SKM-1 treated with dmso at 0.1 percent for 144 hours (cell line): ENCODE measurements around the gene NCK2.
A peak's percentile ranks its signal among the peaks of the same experiment; 100 is the strongest.

ENCODE experiments used
- DNase-seq: peaks from one replicate; lab custom pipeline; 2025; ENCODE audit not compliant: unreplicated experiment; lab: John Stamatoyannopoulos, UW

Gene NCK2

DNA sequence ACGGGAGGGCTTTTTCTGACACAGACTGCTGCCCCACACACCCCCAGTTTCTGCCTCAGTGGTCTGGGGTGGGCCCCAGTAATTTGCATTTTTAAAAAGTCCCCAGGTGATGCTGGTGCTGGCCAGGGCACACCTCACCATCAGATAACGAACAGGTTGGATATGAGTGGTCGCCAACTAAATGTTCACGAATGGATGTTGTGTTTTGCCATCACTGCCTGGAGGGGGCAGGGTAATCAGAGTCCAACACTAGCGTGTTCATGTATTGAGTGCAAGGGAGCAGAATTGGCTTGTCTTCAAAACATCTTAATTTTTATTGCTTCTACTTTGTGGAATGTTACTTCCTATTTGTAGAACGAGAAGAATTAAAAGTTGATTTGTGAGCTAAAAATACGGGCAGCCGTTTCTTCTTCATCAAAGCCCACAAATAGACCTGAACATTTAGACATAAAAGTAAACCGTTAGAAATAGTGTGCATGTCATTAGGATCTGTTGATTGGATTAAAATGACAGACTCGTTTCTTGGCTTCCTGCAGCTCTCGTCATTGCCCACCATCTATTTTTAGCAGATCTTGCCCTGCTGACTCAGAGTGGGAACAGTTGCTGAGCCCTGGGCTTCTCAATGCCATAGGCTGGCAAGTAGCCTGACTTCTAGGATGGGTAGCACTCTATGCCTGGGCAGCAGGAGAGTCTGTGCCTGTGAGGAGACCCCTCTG lies 45.2 kb downstream of the NCK2 start:
- peak; percentile 54 for DNase-seq

DNA sequence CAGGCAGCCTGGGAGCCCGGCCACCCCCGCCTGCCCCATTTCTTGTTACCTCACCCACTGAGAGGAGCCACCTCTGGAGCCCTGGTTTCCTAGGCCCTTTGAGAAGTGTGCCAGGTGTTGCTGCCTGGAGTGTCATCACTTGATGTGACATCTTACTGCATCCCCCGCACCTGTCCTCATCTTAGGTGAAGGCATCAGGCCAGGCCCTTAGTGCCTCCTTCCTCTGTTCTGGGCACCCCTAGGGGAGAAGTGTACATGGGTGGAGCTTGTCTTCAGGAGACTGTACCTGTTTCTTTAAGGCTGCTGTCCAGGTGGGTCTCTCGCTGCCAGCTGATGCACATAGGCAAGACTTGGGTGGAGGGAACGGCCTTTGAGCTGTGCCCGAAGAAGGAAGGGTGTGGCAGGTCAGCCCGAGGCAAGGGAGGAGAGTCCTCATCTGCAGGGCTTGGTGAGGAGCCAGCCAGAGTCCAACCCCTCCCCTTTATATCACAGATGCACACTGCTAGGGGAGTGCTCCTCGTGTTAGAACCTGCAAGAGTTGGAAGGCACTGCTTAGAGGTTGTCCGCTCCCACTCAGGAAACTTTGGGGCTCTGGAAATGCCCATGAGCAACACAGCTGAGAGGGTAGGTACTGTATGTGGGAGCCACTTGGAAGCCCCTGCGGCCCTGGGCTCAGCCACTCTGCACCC lies 45.9 kb downstream of the NCK2 start:
- DNase-seq, result no peak

DNA sequence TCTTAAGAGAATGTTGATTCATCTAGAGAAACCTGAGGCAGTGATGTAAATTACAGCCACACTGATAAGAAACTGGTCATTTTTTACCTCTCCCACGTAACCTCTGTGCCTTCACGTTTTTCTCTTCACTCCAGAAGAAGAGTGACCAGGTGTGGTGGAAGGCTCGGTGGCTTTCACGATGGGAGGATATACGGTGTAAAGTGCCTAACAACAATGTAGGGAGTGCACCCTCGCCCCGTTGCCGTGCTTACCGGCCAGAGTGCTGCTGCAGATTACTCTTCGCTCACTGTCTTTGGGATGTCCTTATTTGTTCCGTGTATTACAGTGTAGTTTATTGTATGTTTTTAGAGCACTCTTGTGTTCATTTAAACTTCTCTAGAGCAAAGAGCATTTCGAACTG lies 46.5 kb downstream of the NCK2 start:
- no peak for DNase-seq

DNA sequence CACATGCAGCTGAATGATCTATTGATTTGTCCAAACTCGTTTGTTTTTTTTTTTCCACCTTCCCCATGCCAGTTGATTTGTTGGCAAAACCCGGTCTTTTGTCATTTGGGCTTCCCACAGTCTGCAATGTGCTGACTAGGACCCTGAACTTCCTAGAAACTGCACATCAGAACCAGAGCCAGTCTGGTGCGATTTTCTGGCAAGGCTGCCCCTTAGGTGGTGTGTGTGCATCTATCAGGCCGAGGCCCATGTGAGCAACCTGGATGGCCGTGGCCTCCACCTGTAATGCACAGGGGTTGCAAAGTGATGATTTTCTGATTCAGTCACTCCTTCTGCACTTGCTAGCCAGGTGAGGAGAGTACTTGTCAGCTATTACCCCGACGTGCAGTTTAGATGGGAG lies 47.8 kb downstream of the NCK2 start:
- no peak for DNase-seq

DNA sequence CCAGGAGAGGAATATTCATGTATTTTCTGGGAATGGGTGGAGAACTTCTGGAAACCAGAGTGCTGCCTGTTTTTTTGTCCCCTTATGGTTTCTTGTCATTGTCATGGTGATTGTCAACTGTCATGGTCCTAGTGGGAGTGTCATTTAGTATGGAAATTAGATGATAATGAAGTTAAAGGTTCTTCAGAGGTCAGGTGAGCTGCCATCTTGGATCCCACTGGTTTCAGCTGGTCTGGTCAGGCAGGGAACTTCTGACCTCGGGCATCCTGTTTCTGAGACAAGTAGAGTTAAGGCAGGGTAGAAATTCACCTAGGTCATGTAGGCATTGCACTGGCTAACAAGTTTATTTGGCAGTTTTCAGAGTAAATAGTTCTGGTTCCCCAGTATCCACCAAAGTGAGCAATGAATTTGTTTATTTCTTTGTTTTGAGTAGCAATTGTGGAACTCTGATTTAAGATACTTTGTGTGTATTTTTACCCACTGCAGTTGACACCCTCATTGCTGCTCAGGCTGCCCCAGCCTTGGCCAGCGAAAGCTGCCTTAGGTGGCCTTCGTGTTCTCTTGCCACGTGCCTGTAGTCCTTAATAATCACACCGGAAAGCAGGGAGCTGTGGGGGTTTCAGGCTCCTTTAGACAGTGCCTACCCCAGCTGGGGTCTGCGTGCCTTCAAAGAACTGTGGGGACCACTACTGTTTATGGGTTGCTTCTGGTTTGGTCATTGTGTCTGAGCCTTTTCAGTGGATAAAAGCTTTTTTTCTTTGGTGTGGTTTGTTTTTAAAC lies 48.7 kb downstream of the NCK2 start:
- no peak for DNase-seq

DNA sequence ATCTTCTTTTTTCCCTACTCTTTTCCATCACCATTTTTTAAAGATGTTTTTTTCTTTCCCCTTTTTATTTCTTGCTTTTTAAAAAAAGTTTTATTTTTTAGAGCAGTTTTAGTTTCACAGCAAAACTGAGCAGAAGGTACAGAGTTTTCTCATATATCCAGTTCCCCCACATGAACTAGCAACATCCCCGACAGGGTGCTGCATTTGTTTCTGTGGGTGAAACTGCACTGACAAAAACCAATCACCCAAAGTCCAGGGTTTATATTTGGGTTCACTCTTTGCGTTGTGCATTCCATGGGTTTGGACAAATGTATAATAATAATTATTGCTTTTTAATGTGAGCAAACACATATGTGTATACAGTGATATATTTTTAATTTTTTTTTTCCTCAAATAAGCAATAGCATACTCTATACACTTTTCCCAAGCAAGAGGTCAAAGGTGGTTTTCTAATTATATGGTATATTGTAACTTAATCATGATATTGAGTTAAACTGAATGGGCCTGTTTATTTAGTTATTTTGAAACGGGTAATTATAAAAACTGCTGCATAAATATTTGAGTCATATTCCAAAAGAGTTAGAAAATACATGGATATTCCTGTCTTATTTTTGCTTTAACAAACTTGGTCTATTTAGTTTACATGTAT lies 50.3 kb downstream of the NCK2 start:
- DNase-seq, result no peak

DNA sequence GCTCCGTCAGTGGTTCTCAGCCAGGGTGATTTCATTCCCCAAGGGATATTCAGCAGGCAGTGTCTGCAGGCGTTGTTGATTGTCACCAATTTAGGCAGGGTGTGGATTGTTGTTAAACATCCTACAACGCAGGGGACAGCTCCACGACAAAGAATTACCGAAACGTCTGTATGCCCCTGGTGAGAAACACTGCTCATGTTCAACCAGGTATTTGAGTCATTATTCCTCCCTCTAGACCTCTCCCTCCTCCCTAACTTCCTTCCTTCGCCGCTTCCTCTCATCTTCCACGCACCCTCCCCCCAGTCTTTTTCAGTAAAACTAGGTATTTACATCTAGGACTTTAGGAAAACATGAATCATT lies 50.8 kb downstream of the NCK2 start:
- peak; percentile 21 for DNase-seq

DNA sequence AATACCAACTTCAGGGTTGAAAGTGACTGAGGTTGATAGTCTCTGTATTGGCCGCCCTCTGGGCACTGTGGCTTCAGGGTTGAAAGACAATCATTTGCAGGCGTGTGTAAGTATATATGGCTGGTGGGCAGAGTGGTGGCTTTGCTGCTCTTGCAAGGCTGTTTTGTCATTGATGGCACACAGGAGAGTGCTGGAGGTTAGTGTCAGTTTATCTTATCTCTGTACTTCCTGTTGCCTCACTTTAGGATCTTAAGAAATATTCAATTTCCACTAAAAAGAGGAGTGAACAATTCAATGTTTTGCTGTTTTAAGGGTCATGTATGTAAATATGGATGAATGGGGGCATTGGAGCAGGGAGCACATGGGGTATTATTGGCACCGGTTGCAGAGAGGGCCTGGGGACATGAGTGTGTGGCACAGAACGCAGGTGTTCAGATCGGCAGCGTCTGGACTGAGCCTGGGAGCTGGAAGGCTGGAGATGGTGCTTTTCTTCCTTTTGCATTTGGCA lies 51.5 kb downstream of the NCK2 start:
- DNase-seq, result peak; percentile 82

DNA sequence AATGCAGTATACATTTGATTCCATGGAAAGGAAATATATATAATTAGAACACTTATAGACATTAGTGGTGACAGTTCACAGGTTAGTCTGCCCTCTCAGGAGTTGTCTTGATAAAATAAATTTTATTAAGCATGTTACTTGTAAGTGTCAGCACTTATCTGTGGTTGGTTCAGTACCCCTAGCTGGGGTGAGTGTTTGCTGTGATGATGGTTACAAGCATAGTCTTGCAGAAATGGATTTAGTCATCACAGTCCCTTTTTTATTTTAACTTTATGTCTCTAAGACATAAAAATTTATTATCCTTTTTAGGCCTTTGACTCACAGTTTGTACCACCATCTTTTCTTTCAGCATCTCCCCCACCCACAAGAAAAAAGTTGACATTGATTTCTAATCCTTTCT lies 52.1 kb downstream of the NCK2 start:
- peak; percentile 60 for DNase-seq

DNA sequence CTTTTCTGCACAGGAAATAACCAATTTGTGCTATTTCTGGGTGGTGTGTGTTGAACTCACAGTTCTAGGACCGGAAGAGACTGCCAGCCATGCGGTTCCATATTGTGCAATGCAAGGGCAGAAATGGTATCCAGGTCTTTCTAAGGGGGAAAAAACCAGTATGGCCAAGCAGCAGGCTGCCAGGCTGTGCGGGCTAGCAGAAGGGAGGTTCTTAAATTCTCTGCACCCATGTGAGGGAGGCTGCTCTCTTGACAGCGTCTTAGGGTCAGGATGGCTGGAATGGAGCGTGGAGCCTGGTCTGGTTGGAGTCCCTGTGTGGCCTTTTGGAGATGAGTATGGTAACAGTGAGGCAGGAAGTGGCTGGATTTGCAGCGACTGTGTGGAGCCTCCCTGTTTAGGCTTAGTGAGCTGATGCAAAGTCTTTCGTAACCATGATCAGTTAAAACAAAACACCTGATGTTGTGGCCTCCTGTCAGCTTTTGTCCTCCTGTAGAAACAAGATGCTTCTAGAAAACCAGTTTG lies 52.6 kb downstream of the NCK2 start:
- peak; percentile 92 for DNase-seq

DNA sequence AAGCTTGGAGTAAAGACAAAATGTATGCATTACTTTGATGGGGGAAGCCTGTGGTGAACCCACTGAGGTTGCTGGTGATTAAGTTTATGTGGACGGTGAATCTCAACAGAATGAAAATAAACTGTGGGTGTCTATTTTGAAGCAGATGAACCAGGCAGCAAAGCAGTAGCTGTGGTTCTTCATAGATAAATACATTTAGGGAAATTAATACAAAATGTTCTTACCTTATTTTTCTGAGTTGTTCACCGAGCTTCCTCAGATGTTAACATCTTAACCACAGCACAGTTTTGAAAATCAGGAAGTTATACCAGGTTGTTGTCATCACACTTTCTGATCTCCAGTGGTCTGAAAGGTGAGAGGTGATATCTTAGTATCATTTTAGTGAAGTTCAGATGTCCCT lies 53.9 kb downstream of the NCK2 start:
- DNase-seq, result peak; percentile 76

DNA sequence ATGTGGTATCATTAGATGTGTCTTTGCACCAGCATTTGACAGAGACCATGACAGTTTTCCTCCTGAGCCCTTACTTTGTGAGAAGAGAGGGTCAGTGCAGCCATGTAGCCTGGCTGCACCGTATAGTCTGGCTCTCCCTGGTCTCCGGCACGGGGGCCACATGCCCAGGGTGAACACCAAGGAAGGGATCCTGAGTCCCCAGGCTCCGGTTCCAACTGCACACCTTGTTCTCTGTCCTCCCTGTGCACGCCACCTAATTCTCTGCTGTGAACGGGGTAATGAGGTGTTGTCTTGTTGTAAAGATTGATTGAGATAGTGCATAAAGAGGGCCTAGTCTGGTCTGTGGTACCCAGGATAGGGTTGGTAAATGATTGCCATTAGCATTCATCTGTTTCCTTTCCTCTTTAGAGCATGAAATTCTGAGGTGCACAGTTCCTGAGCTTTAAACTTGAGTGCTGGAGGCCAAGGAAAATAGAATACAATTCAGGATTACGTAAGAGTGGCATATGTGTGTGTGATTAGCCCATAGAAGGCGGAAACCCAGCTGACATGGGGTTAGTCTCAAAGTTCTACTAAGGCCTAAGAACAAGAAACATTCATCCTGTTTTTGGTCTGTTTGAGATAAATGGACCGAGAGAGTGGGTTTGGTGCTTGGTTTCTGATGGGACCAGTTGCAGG lies 55.5 kb downstream of the NCK2 start:
- DNase-seq, result peak; percentile 79

DNA sequence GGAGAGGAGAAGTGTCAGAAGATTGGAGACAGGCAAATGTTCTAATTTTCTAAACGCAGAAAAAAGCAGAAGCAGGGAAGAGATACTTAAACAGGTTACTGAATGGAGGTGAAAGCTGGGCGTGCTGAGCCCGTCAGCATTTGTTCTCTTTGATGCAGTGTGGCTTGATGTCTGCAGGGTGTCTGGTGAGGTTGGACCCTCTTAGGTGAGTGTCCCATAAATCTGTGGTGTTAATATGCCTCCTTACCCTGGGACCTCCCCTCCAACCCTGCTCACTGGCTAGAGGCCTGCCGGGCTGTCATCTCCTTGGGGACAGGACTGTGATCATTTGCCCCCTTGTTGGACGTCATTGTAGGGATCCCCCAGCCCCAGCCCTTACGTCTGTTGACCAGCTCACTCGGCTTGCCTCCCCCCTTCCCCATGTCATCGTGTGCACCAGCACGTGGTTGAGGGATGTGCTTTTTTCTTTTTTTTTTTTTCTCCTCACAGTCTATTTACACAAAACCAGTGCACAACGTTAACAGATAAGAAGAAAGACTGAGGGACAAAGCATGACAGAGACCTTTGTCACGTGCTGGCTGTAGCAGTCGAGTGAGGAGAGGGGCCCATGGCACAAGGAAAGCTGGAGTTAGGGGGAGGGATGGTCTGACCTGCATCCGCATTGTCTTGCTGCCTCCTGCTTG lies 56.4 kb downstream of the NCK2 start:
- DNase-seq, result no peak

DNA sequence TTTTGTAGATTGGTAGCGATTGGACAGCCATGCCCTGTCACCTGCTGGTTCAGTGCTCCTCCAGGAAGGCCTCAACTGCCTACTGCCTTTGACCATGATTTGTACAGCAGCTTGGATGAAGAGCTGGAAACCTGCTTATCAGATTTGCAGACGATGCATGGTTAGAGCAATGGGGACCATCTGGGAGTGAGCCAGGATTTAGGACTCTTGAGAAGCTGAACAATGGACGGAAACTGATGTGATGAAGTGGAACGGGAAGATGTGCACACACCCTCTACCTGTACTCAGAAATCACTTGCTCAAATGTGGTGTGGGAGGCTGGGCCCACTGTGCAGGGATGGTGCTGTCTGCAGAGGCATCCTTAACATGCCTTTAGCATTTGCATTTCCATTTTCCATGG lies 57.2 kb downstream of the NCK2 start:
- no peak for DNase-seq

DNA sequence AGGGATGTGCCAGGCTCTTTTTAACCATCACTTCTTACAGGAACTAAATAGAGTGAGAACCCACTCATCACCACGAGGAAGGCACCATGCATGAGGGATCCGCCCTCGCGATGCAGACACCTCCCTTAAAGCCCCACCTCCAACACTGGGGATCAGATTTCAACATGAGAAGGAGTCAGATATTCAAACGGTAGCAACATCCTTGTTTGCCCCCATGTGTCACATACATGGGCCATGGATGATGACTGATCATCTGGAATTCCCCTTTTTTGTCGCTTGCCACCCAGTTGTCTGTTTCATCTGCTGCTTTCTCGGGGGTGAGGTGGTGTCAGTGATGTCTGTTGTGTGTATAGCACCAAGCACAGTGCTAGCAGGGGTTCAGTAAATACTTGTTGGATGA lies 57.9 kb downstream of the NCK2 start:
- DNase-seq, result no peak

DNA sequence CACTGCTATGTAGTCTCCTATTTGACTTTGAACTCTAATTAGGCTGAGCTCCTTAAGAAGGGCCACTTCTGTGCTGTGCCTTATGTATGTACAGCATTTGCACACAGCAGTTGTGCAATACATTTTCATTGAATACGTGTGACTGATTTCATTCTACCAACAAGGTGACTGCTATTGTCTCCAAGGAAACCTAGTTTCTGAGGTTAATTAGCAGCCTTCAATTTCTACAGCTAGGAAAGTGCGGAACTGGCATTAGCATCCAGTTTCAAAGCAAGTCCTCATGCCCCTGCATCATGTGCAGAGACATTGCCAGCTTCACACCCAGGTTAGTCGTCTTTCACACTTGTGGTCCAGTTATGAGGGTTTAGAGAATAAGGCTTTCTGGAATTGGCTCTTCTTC lies 58.6 kb downstream of the NCK2 start:
- no peak for DNase-seq

DNA sequence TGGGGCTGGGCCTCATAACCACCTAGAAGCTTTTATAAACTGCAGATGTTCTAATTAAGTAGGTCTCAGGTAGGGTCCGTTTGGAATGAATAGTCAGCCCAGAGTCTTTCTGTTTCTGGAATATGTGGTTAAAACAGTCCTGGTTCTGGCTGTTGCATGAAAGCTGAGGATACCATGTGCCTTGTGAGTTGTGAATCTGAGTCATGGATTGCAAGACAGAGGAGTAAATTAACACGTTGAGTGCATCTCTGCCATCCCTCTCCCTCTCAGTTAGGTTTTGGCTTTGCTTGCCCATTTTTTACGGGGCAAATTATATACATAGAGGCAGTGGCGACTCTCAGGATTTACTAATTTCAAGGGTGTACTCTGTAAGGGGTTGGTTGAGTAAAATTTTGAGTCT lies 59.1 kb downstream of the NCK2 start:
- no peak for DNase-seq

DNA sequence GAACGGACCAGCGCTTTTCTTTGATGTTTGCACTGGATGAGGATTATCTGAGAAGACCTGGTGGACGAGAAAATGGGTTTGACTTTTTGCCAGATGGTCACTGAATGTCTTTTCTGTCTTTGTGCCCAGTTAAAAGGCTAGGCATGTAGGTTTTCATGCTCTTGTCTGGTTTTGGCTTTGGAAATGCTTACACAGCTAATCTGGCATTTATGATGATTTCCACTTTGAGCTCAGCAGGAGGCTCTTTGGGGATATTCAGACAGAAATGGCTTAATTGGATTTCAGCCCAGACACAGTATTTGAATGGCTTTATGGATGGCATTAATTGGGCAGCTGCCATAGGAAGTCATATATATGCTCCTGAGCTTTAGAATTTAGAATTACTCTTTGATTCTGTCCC lies 59.6 kb downstream of the NCK2 start:
- DNase-seq, result no peak

DNA sequence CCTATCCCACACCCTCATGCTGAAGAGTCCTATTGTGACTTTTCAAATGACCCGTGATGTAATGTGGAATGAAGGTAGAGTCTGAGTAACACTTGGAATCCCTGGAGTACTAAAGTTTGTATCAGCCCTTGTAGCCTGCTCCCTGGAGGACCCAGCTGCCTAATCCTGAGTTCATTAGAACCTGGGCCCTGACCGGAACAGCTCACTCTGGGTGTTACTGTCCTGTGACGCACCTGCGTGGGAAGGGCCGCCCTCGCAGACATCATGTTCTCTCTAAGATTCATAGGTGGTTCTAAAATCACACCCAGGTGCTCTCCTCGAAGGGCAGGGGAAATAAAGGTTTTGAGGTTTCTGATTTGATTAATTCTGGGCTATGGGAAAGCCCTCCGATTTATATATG lies 62.3 kb downstream of the NCK2 start:
- no peak for DNase-seq

DNA sequence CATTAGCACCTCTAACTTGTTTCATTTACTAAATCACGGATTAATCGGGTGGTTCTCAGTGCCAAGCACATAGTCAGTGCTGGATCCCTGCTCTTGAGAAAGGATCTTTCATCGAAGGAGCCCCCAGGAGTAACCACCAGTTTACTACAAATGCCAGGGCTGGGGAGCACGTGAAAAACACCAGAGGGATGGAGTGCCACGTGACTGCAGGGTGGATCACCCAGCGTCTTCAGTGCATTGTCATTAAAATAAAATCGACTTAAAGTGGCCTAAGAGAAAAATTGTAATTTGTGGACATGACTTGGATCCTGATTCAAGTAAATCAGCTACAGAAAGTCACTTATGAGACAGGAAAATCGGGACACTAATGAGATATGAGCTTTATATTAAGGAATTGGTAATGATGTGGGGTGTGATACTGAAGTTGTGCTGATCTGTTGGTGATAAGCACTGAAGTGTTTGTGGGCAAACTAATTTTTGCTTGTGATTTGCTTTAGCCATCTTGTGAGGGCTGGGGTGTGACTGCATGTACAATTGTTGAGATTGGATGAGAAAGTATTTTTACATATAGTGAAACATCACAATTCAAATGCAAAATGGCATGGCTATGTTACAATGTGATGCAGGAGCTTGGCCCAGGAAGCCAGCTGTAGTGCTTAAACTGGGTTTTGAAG lies 63.8 kb downstream of the NCK2 start:
- no peak for DNase-seq
